Measurements from ENCODE around the gene DLG1. TPM values are rescaled to one million over a fixed set of nuclear protein-coding genes. Genes with fewer than 3 reads are reported as not detected.

The DLG1 gene
- total RNA-seq, 1 donor from 2014 or later: 157 TPM

- H3K27ac Mint-ChIP-seq (ENCODE audit: unreplicated experiment): no peak overlapping the region
- H3K9me3 Mint-ChIP-seq (ENCODE audit: low read depth): no peaks in the 10 kb centered on the region
- H3K36me3 Mint-ChIP-seq (ENCODE audit: low read depth): no peaks in the 10 kb centered on the region
- H3K4me3 Mint-ChIP-seq (ENCODE audit: unreplicated experiment): no peak overlapping the region
- H3K27me3 Mint-ChIP-seq (ENCODE audit: low read depth): peaks cover 8% of the 10 kb centered on the region
- TF ChIP-seq CTCF (IDR thresholded peaks at IDR 0.05): no peak
- peaks cover 41% of the 10 kb centered on the region for H3K4me1 Mint-ChIP-seq (ENCODE audit: low read depth)
- no peak for DNase-seq (ENCODE audit: low spot score)
These were observed 271.1 kb downstream of the DLG1 start for GRCh38 chr3:197027151-197027895.

- Mint-ChIP-seq H3K36me3 (ENCODE audit: low read depth) (no peaks in the 10 kb centered on the region), H3K27ac (ENCODE audit: unreplicated experiment) (no peak overlapping the region), H3K4me3 (ENCODE audit: unreplicated experiment) (no peak overlapping the region), H3K9me3 (ENCODE audit: low read depth) (no peaks in the 10 kb centered on the region), H3K27me3 (ENCODE audit: low read depth) (peaks cover 8% of the 10 kb centered on the region), H3K4me1 (ENCODE audit: low read depth) (peaks cover 33% of the 10 kb centered on the region)
- no peak for TF ChIP-seq CTCF (IDR thresholded peaks at IDR 0.05)
- no peak for DNase-seq (ENCODE audit: low spot score)
These were observed 271.9 kb downstream of the DLG1 start for GRCh38 chr3:197026481-197026866.

- Mint-ChIP-seq H3K9me3 (ENCODE audit: low read depth) (no peaks in the 10 kb centered on the region), H3K4me3 (ENCODE audit: unreplicated experiment) (no peak overlapping the region), H3K36me3 (ENCODE audit: low read depth) (no peaks in the 10 kb centered on the region), H3K27ac (ENCODE audit: unreplicated experiment) (no peak overlapping the region), H3K27me3 (ENCODE audit: low read depth) (peaks cover 8% of the 10 kb centered on the region), H3K4me1 (ENCODE audit: low read depth) (peaks cover 28% of the 10 kb centered on the region)
- no peak for DNase-seq (ENCODE audit: low spot score)
- no peak for TF ChIP-seq CTCF (IDR thresholded peaks at IDR 0.05)
These were observed 272.5 kb downstream of the DLG1 start for GRCh38 chr3:197025736-197026480.

GRCh38 chr3:197024881-197025735 lies 273.3 kb downstream of the DLG1 start:
- Mint-ChIP-seq H3K36me3 (ENCODE audit: low read depth) (no peaks in the 10 kb centered on the region), H3K4me1 (ENCODE audit: low read depth) (peaks cover 21% of the 10 kb centered on the region), H3K27me3 (ENCODE audit: low read depth) (peaks cover 10% of the 10 kb centered on the region), H3K4me3 (ENCODE audit: unreplicated experiment) (no peak overlapping the region), H3K9me3 (ENCODE audit: low read depth) (no peaks in the 10 kb centered on the region), H3K27ac (ENCODE audit: unreplicated experiment) (no peak overlapping the region)
- DNase-seq (ENCODE audit: low spot score): no peak
- no peak for TF ChIP-seq CTCF (IDR thresholded peaks at IDR 0.05)

Measured in chondrocyte (in vitro differentiated cells).